ENCODE measurements around the gene TRIM41. TPM values are rescaled to one million over a fixed set of nuclear protein-coding genes. Genes with fewer than 3 reads are reported as not detected.

TRIM41 gene
- total and polyA plus RNA-seq, 2 of the 13 experiments (the other 11 are each of a cell fraction or from before 2014, with no cell fraction given): 10.2 to 16.7 TPM

DNA sequence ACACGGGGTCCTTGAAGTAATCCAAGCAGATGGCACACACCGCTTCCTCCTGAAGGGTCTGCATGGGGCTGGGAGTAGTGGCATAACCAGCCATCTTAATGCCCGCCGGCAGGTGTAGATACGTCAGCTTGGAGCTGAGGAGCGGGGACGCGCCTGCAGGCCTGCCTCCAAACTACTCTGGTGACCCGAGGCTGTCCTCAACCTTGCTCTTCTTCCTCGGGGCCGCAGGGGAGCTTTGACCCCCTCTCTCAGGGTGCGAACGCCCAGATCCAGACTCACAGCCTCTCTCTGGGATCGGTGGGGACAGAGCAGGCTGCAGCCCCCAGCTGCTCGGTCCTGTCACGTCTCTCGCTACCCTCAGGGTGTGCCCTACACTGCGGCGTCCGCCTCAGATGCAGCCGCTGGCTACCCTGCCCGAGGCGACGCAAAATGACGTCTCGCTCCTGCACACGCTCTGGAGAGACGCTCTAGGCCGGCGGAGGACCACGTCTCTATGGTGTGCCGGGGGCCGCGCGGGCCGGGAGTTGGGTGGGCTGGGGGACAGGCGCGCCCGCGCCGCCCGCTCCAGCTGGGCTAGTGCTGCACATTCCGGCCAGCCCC is 37.7 kb downstream of the TRIM41 start, which contains the start of gene TRIM52 (continued):
- TF ChIP-seq ZBTB21 (CRISPR knock-in tag; IDR thresholded peaks at IDR 0.05) (peak; percentile 91), DPF2 (CRISPR knock-in tag; IDR thresholded peaks at IDR 0.05; ENCODE audit: borderline replicate concordance, low read depth) (no peak), HNRNPL (IDR thresholded peaks at IDR 0.05; ENCODE audit: low read depth, low read length) (peak; percentile 75; the same call in 1 of the 2 replicates), ZNF446 (CRISPR knock-in tag; IDR thresholded peaks at IDR 0.05) (no peak), TP53 (CRISPR knock-in tag; conservative IDR thresholded peaks at IDR 0.05) (no peak), ZNF354B (CRISPR knock-in tag; IDR thresholded peaks at IDR 0.05) (0 out of 2 replicates have a peak, but pooled peaks have one; percentile 67), ZKSCAN1 (IDR thresholded peaks at IDR 0.05; ENCODE audit: low read length) (no peak), ESRRA (CRISPR knock-in tag; IDR thresholded peaks at IDR 0.05; ENCODE audit: low read depth) (no peak), HNRNPUL1 (IDR thresholded peaks at IDR 0.05; ENCODE audit: low read depth, low read length) (no peak), HOXA5 (CRISPR knock-in tag; IDR thresholded peaks at IDR 0.05) (no peak), ONECUT2 (CRISPR knock-in tag; IDR thresholded peaks at IDR 0.05) (no peak), ZFYVE20 (CRISPR knock-in tag; IDR thresholded peaks at IDR 0.05; ENCODE audit: borderline replicate concordance, low read depth) (no peak), PHB2 (IDR thresholded peaks at IDR 0.05; ENCODE audit: partially characterized antibody) (no peak), ZNF550 (CRISPR knock-in tag; IDR thresholded peaks at IDR 0.05; ENCODE audit: borderline replicate concordance) (no peak), ZFAT (CRISPR knock-in tag; conservative IDR thresholded peaks at IDR 0.05) (no peak), NFYC (CRISPR knock-in tag; IDR thresholded peaks at IDR 0.05) (peak; percentile 53), ZNF607 (CRISPR knock-in tag; IDR thresholded peaks at IDR 0.05; ENCODE audit: borderline replicate concordance) (peak; percentile 52), ZNF30 (CRISPR knock-in tag; IDR thresholded peaks at IDR 0.05) (no peak), ZSCAN22 (CRISPR knock-in tag; IDR thresholded peaks at IDR 0.05) (no peak), SRF (IDR thresholded peaks at IDR 0.05; ENCODE audit: low read depth, low read length) (peak; percentile 44; the same call in 1 of the 2 replicates)
- TF ChIP-seq, protein P1, sequence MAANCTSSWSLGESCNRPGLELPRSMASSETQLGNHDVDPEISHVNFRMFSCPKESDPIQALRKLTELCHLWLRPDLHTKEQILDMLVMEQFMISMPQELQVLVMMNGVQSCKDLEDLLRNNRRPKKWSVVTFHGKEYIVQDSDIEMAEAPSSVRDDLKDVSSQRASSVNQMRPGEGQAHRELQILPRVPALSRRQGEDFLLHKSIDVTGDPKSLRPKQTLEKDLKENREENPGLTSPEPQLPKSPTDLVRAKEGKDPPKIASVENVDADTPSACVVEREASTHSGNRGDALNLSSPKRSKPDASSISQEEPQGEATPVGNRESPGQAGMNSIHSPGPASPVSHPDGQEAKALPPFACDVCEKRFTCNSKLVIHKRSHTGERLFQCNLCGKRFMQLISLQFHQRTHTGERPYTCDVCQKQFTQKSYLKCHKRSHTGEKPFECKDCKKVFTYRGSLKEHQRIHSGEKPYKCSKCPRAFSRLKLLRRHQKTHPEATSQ (CRISPR knock-in tag; IDR thresholded peaks at IDR 0.05; ENCODE audit: borderline replicate concordance): no peak
- TF ChIP-seq, protein P2, sequence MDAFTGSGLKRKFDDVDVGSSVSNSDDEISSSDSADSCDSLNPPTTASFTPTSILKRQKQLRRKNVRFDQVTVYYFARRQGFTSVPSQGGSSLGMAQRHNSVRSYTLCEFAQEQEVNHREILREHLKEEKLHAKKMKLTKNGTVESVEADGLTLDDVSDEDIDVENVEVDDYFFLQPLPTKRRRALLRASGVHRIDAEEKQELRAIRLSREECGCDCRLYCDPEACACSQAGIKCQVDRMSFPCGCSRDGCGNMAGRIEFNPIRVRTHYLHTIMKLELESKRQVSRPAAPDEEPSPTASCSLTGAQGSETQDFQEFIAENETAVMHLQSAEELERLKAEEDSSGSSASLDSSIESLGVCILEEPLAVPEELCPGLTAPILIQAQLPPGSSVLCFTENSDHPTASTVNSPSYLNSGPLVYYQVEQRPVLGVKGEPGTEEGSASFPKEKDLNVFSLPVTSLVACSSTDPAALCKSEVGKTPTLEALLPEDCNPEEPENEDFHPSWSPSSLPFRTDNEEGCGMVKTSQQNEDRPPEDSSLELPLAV (CRISPR knock-in tag; conservative IDR thresholded peaks at IDR 0.05; ENCODE audit: low read depth): no peak
- TF ChIP-seq, protein P3, sequence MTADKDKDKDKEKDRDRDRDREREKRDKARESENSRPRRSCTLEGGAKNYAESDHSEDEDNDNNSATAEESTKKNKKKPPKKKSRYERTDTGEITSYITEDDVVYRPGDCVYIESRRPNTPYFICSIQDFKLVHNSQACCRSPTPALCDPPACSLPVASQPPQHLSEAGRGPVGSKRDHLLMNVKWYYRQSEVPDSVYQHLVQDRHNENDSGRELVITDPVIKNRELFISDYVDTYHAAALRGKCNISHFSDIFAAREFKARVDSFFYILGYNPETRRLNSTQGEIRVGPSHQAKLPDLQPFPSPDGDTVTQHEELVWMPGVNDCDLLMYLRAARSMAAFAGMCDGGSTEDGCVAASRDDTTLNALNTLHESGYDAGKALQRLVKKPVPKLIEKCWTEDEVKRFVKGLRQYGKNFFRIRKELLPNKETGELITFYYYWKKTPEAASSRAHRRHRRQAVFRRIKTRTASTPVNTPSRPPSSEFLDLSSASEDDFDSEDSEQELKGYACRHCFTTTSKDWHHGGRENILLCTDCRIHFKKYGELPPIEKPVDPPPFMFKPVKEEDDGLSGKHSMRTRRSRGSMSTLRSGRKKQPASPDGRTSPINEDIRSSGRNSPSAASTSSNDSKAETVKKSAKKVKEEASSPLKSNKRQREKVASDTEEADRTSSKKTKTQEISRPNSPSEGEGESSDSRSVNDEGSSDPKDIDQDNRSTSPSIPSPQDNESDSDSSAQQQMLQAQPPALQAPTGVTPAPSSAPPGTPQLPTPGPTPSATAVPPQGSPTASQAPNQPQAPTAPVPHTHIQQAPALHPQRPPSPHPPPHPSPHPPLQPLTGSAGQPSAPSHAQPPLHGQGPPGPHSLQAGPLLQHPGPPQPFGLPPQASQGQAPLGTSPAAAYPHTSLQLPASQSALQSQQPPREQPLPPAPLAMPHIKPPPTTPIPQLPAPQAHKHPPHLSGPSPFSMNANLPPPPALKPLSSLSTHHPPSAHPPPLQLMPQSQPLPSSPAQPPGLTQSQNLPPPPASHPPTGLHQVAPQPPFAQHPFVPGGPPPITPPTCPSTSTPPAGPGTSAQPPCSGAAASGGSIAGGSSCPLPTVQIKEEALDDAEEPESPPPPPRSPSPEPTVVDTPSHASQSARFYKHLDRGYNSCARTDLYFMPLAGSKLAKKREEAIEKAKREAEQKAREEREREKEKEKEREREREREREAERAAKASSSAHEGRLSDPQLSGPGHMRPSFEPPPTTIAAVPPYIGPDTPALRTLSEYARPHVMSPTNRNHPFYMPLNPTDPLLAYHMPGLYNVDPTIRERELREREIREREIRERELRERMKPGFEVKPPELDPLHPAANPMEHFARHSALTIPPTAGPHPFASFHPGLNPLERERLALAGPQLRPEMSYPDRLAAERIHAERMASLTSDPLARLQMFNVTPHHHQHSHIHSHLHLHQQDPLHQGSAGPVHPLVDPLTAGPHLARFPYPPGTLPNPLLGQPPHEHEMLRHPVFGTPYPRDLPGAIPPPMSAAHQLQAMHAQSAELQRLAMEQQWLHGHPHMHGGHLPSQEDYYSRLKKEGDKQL (CRISPR knock-in tag; IDR thresholded peaks at IDR 0.05; ENCODE audit: low read depth): no peak
